Measurements from ENCODE around the gene CSHL1. TPM values are rescaled to one million over a fixed set of nuclear protein-coding genes. Genes with fewer than 3 reads are reported as not detected.
A peak's percentile ranks its signal among the peaks of the same experiment; 100 is the strongest.
"Not testable (repeated sequence)": the region's sequence is repeated elsewhere in the genome, so short reads cannot be mapped to it uniquely, and the experiment has no call there.

Gene CSHL1
- total RNA-seq, 4 donors from 2014 or later: not detected

GRCh38 chr17:63880706-63881105 lies 30.4 kb downstream of the CSHL1 start:
- no peaks in the 10 kb centered on the region for H3K9me3 ChIP-seq
- no peaks in the 10 kb centered on the region for H3K4me1 ChIP-seq
- no peaks in the 10 kb centered on the region for H3K27me3 ChIP-seq
- no peak overlapping the region for H3K4me3 ChIP-seq (replicated peaks in 1 of 3)
- intact Hi-C loops (cut with DNase I): no loop called here
- TF ChIP-seq, protein P1, sequence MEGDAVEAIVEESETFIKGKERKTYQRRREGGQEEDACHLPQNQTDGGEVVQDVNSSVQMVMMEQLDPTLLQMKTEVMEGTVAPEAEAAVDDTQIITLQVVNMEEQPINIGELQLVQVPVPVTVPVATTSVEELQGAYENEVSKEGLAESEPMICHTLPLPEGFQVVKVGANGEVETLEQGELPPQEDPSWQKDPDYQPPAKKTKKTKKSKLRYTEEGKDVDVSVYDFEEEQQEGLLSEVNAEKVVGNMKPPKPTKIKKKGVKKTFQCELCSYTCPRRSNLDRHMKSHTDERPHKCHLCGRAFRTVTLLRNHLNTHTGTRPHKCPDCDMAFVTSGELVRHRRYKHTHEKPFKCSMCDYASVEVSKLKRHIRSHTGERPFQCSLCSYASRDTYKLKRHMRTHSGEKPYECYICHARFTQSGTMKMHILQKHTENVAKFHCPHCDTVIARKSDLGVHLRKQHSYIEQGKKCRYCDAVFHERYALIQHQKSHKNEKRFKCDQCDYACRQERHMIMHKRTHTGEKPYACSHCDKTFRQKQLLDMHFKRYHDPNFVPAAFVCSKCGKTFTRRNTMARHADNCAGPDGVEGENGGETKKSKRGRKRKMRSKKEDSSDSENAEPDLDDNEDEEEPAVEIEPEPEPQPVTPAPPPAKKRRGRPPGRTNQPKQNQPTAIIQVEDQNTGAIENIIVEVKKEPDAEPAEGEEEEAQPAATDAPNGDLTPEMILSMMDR (IDR thresholded peaks at IDR 0.05): no peak
- TF ChIP-seq POLR2A (IDR thresholded peaks at IDR 0.05): no peak
- DNase-seq: no peak
- H3K27ac ChIP-seq: no peak overlapping the region
- H3K36me3 ChIP-seq: no peaks in the 10 kb centered on the region
- WGBS, 2 donors: 79 to 86% methylated on average over 9 to 12 of the region's 12 CpGs

GRCh38 chr17:63878413-63878812 lies 32.6 kb downstream of the CSHL1 start:
- H3K4me1 ChIP-seq; H3K27me3 ChIP-seq; H3K27ac ChIP-seq; H3K4me3 ChIP-seq (replicated peaks in 1 of 3); H3K9me3 ChIP-seq; H3K36me3 ChIP-seq; intact Hi-C loops (cut with DNase I); DNase-seq: not testable (repeated sequence)
- 69 to 75% methylated on average over 9 of the region's 9 CpGs for WGBS, 2 donors

DNA sequence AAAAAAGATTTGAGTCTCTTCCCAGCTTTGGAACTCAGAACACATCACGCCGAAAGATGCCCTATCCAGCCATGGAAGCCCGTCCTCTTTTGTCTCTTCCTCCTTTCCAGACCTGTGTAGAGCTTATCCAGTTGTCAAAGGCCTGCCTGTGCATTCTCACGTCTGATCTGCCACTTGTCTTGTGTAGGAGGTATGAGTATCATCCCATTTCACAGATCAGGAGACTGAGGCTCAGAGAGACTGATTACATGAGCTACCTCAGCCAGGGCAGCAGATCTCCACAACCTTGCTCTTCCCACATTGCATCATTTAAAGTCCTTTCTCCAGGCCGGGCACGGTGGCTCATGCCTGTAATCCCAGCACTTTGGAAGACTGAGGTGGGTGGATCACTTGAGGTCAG lies 36.4 kb downstream of the CSHL1 start:
- H3K4me3 ChIP-seq (replicated peaks in 1 of 3); H3K36me3 ChIP-seq; H3K27ac ChIP-seq; H3K27me3 ChIP-seq; intact Hi-C loops (cut with DNase I); H3K4me1 ChIP-seq; DNase-seq; H3K9me3 ChIP-seq: not testable (repeated sequence)
- 77 to 81% methylated on average over 6 of the region's 6 CpGs for WGBS, 2 donors

- H3K27me3 ChIP-seq; H3K4me3 ChIP-seq (replicated peaks in 1 of 3); H3K9me3 ChIP-seq; intact Hi-C loops (cut with DNase I); H3K27ac ChIP-seq; DNase-seq; H3K4me1 ChIP-seq; H3K36me3 ChIP-seq: not testable (repeated sequence)
- 71 to 86% methylated on average over 4 to 6 of the region's 8 CpGs for WGBS, 2 donors
Observed at GRCh38 chr17:63874061-63874626, 36.9 kb downstream of the CSHL1 start.

DNA sequence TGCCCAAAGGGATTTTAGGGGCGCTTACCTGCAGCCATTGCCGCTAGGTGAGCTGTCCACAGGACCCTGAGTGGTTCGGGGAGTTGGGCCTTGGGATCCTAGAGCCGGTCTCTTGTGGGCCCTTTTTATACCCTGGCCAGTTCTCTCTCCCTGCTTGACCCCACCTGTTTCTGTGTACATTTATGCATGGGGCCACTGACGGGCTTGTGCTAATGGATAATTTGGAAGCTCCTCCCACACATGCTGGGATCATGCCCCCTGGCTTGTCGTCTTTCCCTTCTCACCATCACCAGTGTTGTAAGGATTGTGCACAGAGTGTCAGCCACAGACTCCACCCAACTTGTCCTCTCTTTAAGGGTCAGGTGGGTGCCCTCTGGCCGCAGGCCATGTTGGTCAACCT lies 37.5 kb downstream of the CSHL1 start, which contains the start of gene CSH2:
Gene CSH2 (minus strand): TSS at position 101 of the 400 bp plus-strand sequence. CDS start 63 bp downstream, at position 38.
- H3K4me1 ChIP-seq; DNase-seq; H3K27ac ChIP-seq; H3K36me3 ChIP-seq; intact Hi-C loops (cut with DNase I); H3K27me3 ChIP-seq; H3K9me3 ChIP-seq; H3K4me3 ChIP-seq (replicated peaks in 1 of 3): not testable (repeated sequence)
- 79 to 80% methylated on average over 1 to 3 of the region's 7 CpGs for WGBS, 2 donors

GRCh38 chr17:63871646-63872365 lies 39.3 kb downstream of the CSHL1 start:
- DNase-seq: peak; percentile 51 to 59
- H3K36me3 ChIP-seq; intact Hi-C loops (cut with DNase I); H3K4me3 ChIP-seq (replicated peaks in 1 of 3); H3K27me3 ChIP-seq; H3K27ac ChIP-seq; H3K4me1 ChIP-seq; H3K9me3 ChIP-seq: not testable (repeated sequence)
- WGBS, 2 donors: 53 to 72% methylated on average over 14 to 15 of the region's 15 CpGs

DNA sequence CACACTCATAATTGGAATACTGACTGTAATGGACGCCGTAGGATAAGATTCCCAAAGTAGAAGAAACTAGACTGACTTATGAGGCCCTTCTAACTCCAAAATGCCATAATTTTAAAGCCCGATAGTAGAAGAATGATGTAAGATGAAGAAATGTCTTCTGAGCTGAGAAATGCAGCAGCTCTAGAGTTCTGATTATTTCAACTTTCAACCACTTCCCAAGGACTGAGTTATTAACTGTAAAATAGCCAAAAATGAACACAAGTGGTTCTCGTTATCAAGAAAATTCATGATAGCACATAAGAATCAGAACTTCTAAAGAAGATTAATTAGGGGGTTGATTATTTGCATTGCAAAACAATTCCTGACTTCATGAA lies 40.8 kb downstream of the CSHL1 start:
- H3K9me3 ChIP-seq; H3K4me3 ChIP-seq (replicated peaks in 1 of 3); H3K27me3 ChIP-seq; H3K27ac ChIP-seq; intact Hi-C loops (cut with DNase I); H3K4me1 ChIP-seq; DNase-seq; H3K36me3 ChIP-seq: not testable (repeated sequence)
- 86% methylated on average over 4 of the region's 4 CpGs for WGBS, 2 donors

- H3K4me3 ChIP-seq (replicated peaks in 1 of 3); H3K27ac ChIP-seq; H3K9me3 ChIP-seq; H3K36me3 ChIP-seq; H3K4me1 ChIP-seq; intact Hi-C loops (cut with DNase I); DNase-seq; H3K27me3 ChIP-seq: not testable (repeated sequence)
- WGBS, 2 donors: 58 to 61% methylated on average over 9 of the region's 9 CpGs
Observed at GRCh38 chr17:63869491-63870291, 41.4 kb downstream of the CSHL1 start.

GRCh38 chr17:63866625-63867024 lies 44.4 kb downstream of the CSHL1 start:
- intact Hi-C loops (cut with DNase I); H3K27ac ChIP-seq; H3K27me3 ChIP-seq; DNase-seq; H3K9me3 ChIP-seq; H3K36me3 ChIP-seq; H3K4me1 ChIP-seq; H3K4me3 ChIP-seq (replicated peaks in 1 of 3): not testable (repeated sequence)
- WGBS, 2 donors: 72 to 76% methylated on average over 6 to 7 of the region's 7 CpGs

Data from thyroid gland (tissue), 4 donors.